CD4-positive, alpha-beta memory T cell (primary cell): ENCODE measurements around the gene TXLNG. TPM values are rescaled to one million over a fixed set of nuclear protein-coding genes. Genes with fewer than 3 reads are reported as not detected.
"Not testable (repeated sequence)": the region's sequence is repeated elsewhere in the genome, so short reads cannot be mapped to it uniquely, and the experiment has no call there.

Experiments
- CTCF ChIA-PET: fragments of 350-600 bp; sonication (Branson Sonifier 250); formaldehyde crosslinking; loops from one replicate; lab custom pipeline; 2021; ENCODE audit warnings: inconsistent platforms; ENCODE audit not compliant: partially characterized antibody; lab: Charles Lee
- POLR2A ChIA-PET: fragments of 350-600 bp; sonication (Branson Sonifier 250); formaldehyde crosslinking; loops from one replicate; lab custom pipeline; 2021; ENCODE audit not compliant: partially characterized antibody; lab: Charles Lee
- DNase-seq, 5 donors: peaks; one replicate each; pipeline versions ENCODE4 v3.0.0 to v3.0.0-alpha.2; 2020 to 2022; ENCODE audit warnings: mixed read lengths in 1 of 5
- H3K27ac ChIP-seq: one replicate; pipeline ENCODE4 v1.7.0; 2013; ENCODE audit warnings: low read depth, low read length
- H3K27me3 ChIP-seq: 2 replicates; pipeline ENCODE4 v1.7.0; 2013; ENCODE audit warnings: mild to moderate bottlenecking, low read length, moderate library complexity; ENCODE audit not compliant: insufficient read depth
- H3K36me3 ChIP-seq: 2 replicates; pipeline ENCODE4 v1.7.0; 2013; ENCODE audit warnings: mild to moderate bottlenecking, low read length, moderate library complexity; ENCODE audit not compliant: insufficient read depth
- H3K4me1 ChIP-seq: 2 replicates; pipeline ENCODE4 v1.7.0; 2013; ENCODE audit warnings: mild to moderate bottlenecking, low read length, moderate library complexity; ENCODE audit not compliant: insufficient read depth
- H3K4me3 ChIP-seq, 2 donors: one replicate each; pipeline ENCODE4 v1.7.0; 2013; ENCODE audit warnings: low read length in 2 of 2, mild to moderate bottlenecking in 1 of 2
- H3K9me3 ChIP-seq, 2 donors: one replicate each; pipeline ENCODE4 v1.7.0; 2013; ENCODE audit warnings: low read length in 2 of 2, control low read depth in 1 of 2; ENCODE audit not compliant: control insufficient read depth in 1 of 2
- H3K27ac Mint-ChIP-seq, 7 donors: one replicate each; pipeline ENCODE4 v1.8.0; 2020 to 2021; ENCODE audit warnings: mixed read lengths in 7 of 7, mild to moderate bottlenecking in 6 of 7, inconsistent platforms in 3 of 7, moderate library complexity in 3 of 7
- H3K27me3 Mint-ChIP-seq, 2 donors: one replicate each; pipeline ENCODE4 v1.8.0; 2020 to 2021; ENCODE audit warnings: mixed read lengths in 2 of 2
- H3K36me3 Mint-ChIP-seq, 2 donors: one replicate each; pipeline ENCODE4 v1.8.0; 2020 to 2021; ENCODE audit warnings: mixed read lengths in 2 of 2, inconsistent platforms in 1 of 2, mild to moderate bottlenecking in 1 of 2
- H3K4me1 Mint-ChIP-seq, 4 donors: one replicate each; pipeline ENCODE4 v1.8.0; 2020 to 2021; ENCODE audit warnings: mixed read lengths in 4 of 4, mild to moderate bottlenecking in 1 of 4
- H3K4me3 Mint-ChIP-seq, 8 donors: one replicate each; pipeline ENCODE4 v1.8.0; 2020 to 2021; ENCODE audit warnings: mixed read lengths in 8 of 8, mild to moderate bottlenecking in 7 of 8, moderate library complexity in 6 of 8, inconsistent platforms in 3 of 8
- H3K9me3 Mint-ChIP-seq, 8 donors: one replicate each; pipeline ENCODE4 v1.8.0; 2020 to 2021; ENCODE audit warnings: mixed read lengths in 8 of 8, mild to moderate bottlenecking in 5 of 8, inconsistent platforms in 3 of 8, moderate library complexity in 1 of 8
- intact Hi-C: fragments of 100-400 bp; cut with micrococcal nuclease; formaldehyde crosslinking; loops from one replicate; pipeline ENCODE4 v1.15.1; 2023
- polyA plus RNA-seq, 2 donors: library from polyadenylated mRNA; unstranded; fragments of 300-500 nt; fragmentation: Illumina TruSeq; gene quantifications; one replicate each; pipeline ENCODE4 v1.2.3, GENCODE V29; 2021
- total RNA-seq, 2 experiments: library from RNA; stranded (reverse); gene quantifications; one replicate each; pipeline ENCODE4 v1.2.3, GENCODE V29; 2021

The TXLNG gene
- total and polyA plus RNA-seq, 4 experiments from 2014 or later, result 9.4 to 20.2 (median 18.8) TPM

DNA sequence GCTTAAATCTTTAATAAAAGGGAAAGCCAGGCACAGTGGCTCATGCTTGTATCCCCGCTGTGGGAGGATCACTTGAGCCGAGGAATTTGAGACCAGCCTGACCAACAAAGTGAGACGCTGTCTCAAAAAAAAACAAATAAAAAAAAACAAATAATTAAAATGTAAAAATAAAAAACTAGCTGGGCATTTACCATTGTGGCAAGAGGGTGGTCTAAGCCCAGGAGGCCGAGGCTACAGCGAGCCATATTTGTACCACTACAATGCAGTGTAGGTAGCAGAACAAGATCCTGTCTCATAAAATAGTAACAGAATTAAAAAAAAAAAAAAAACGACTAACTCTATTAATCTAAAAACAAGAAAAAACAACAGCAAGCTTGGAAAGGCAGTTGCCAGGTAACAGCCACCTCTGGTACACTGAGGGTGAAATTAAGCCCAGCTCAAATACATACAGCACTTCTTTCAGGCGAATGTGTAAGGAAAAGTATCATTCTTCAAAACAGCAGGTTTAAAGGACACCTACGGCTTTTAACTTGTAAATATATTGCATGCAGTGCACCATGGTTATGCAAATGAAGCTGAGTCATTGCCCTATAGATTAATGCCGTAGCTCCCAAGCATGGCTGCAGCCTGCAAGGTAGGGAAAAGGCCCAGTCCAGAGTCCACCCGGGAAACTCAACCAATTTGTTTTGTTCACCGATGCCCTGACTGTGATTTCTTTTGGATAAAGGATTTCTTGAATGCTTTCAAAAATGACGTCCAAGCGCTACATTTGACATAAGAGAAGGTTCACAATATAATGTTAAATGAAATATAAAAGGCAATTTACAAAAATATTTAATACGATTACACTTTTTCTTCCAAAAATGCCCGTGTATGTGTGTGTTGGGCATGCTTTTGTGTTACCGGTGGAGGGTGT is 14.5 kb upstream of the TXLNG start:
- Histone ChIP-seq H3K27ac (no peak overlapping the region), H3K4me3 (no peak overlapping the region), H3K27me3 (no peaks in the 10 kb centered on the region), H3K36me3 (no peaks in the 10 kb centered on the region), H3K9me3 (no peaks in the 10 kb centered on the region), H3K4me1 (no peaks in the 10 kb centered on the region)
- no peak overlapping the region for H3K27ac Mint-ChIP-seq
- intact Hi-C loops, result no loop called here
- H3K4me1 Mint-ChIP-seq, result no peaks in the 10 kb centered on the region
- no peak for DNase-seq
- H3K27me3 Mint-ChIP-seq, result no peaks in the 10 kb centered on the region
- H3K36me3 Mint-ChIP-seq, result no peaks in the 10 kb centered on the region
- POLR2A ChIA-PET, result no interaction called here
- H3K9me3 Mint-ChIP-seq, result no peaks in the 10 kb centered on the region
- no peak overlapping the region for H3K4me3 Mint-ChIP-seq
- CTCF ChIA-PET, result interaction anchor here (0.9 kb wide), 1 partner anchor 169 kb away, joined by 4 read pairs; no protein-coding TSS in a partner anchor

- Mint-ChIP-seq H3K36me3 (no peaks in the 10 kb centered on the region), H3K4me3 (no peak overlapping the region), H3K27ac (no peak overlapping the region), H3K27me3 (no peaks in the 10 kb centered on the region), H3K9me3 (no peaks in the 10 kb centered on the region), H3K4me1 (no peaks in the 10 kb centered on the region)
- intact Hi-C loops, result no loop called here
- POLR2A ChIA-PET, result no interaction called here
- no peaks in the 10 kb centered on the region for H3K27me3 ChIP-seq
- H3K36me3 ChIP-seq, result no peaks in the 10 kb centered on the region
- CTCF ChIA-PET, result no interaction called here
- H3K27ac ChIP-seq, result no peak overlapping the region
- no peak overlapping the region for H3K4me3 ChIP-seq
- H3K9me3 ChIP-seq, result no peaks in the 10 kb centered on the region
- H3K4me1 ChIP-seq, result no peaks in the 10 kb centered on the region
- no peak for DNase-seq
These were observed 13.8 kb upstream of the TXLNG start for GRCh38 chrX:16772460-16772859.

DNA sequence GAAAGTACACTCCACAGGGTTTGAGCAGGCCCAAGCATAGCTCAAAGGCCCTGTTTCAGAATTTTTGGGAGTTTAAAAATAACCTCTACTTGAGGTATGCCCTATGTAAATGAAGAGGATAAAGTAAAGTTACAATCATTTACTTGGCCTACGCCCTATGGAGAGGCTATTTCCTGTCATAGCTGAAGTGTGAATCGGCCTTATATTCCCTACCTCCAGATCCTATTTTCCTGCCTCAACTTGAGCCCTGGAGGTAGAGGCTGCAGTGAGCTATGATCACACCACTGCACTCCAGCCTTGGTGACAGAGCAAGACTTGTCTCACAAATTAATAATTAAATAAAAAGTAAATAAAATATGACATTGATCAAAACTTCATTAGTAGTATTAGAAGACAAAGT is 11.5 kb upstream of the TXLNG start:
- no peak for DNase-seq
- Mint-ChIP-seq H3K4me3 (no peak overlapping the region), H3K36me3 (no peaks in the 10 kb centered on the region), H3K9me3 (no peaks in the 10 kb centered on the region), H3K27me3 (no peaks in the 10 kb centered on the region), H3K27ac (no peak overlapping the region), H3K4me1 (no peaks in the 10 kb centered on the region)
- Histone ChIP-seq H3K27ac (no peak overlapping the region), H3K36me3 (no peaks in the 10 kb centered on the region), H3K4me1 (no peaks in the 10 kb centered on the region), H3K9me3 (no peaks in the 10 kb centered on the region), H3K4me3 (no peak overlapping the region), H3K27me3 (no peaks in the 10 kb centered on the region)
- CTCF ChIA-PET, result no interaction called here
- POLR2A ChIA-PET, result no interaction called here
- intact Hi-C loops, result no loop called here

GRCh38 chrX:16778545-16778944 is 7.7 kb upstream of the TXLNG start:
- Histone ChIP-seq H3K9me3 (no peaks in the 10 kb centered on the region), H3K27me3 (no peaks in the 10 kb centered on the region), H3K4me1 (no peaks in the 10 kb centered on the region), H3K27ac (no peak overlapping the region), H3K36me3 (no peaks in the 10 kb centered on the region), H3K4me3 (no peak overlapping the region)
- no peak overlapping the region for H3K27ac Mint-ChIP-seq
- H3K9me3 Mint-ChIP-seq, result no peaks in the 10 kb centered on the region
- no peaks in the 10 kb centered on the region for H3K4me1 Mint-ChIP-seq
- no peak for DNase-seq
- CTCF ChIA-PET, result no interaction called here
- no peaks in the 10 kb centered on the region for H3K36me3 Mint-ChIP-seq
- POLR2A ChIA-PET, result no interaction called here
- H3K27me3 Mint-ChIP-seq, result no peaks in the 10 kb centered on the region
- H3K4me3 Mint-ChIP-seq, result no peak overlapping the region
- intact Hi-C loops, result no loop called here

GRCh38 chrX:16778993-16779392 is 7.3 kb upstream of the TXLNG start:
- Histone ChIP-seq H3K9me3 (no peaks in the 10 kb centered on the region), H3K27ac (no peak overlapping the region), H3K27me3 (no peaks in the 10 kb centered on the region), H3K36me3 (no peaks in the 10 kb centered on the region), H3K4me3 (no peak overlapping the region), H3K4me1 (no peaks in the 10 kb centered on the region)
- no peak overlapping the region for H3K4me3 Mint-ChIP-seq
- DNase-seq, result no peak
- no peaks in the 10 kb centered on the region for H3K27me3 Mint-ChIP-seq
- H3K27ac Mint-ChIP-seq, result peak overlapping the region in 2 of 7 donors; percentile 46 to 48
- no peaks in the 10 kb centered on the region for H3K36me3 Mint-ChIP-seq
- POLR2A ChIA-PET, result no interaction called here
- CTCF ChIA-PET, result no interaction called here
- H3K4me1 Mint-ChIP-seq, result no peaks in the 10 kb centered on the region
- intact Hi-C loops, result no loop called here
- H3K9me3 Mint-ChIP-seq, result no peaks in the 10 kb centered on the region

DNA sequence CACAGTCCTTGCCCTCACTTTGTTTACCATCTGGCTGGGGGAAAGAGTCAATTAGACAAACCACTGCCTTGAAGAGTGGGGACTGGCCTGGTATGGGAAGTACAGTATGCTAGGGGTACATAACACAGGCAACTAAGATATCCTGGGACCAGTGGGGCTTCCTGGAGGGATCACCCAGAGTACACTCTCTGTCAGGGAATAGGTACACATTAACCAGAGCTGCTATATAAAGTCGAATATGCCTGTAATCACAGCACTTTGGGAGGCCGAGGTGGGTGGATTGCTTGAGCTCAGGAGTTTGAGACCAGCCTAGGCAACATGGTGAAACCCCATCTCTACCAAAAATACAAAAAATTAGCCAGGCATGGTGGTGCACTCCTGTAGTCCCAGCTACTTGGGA is 6.5 kb upstream of the TXLNG start:
- H3K27ac Mint-ChIP-seq, H3K4me1 Mint-ChIP-seq, H3K4me1 ChIP-seq, CTCF ChIA-PET, H3K36me3 Mint-ChIP-seq, H3K9me3 Mint-ChIP-seq, H3K27me3 Mint-ChIP-seq, H3K36me3 ChIP-seq, H3K4me3 ChIP-seq, DNase-seq, H3K4me3 Mint-ChIP-seq, H3K27me3 ChIP-seq, POLR2A ChIA-PET, intact Hi-C loops, H3K27ac ChIP-seq, H3K9me3 ChIP-seq: not testable (repeated sequence)

DNA sequence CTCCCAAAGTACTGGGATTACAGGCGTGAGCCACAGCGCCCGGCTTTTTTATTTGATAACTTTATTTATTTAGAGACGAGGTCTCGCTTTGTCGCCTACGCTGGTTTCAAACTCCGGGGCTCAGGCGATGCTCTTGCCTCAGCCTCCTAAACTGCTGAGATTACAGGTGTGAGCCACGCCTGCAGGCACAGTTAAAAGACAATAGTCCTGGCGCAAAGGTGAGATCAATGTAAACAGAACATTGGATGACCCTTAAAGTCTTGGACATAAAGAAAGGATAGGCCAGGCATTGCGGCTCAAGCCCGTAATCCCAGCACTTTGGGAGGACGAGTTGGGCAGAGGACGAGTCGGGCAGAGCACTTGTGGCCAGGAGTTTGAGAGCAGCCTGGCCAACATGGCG is 2.8 kb upstream of the TXLNG start:
- no peak overlapping the region for H3K27ac ChIP-seq
- ChIA-PET POLR2A (no interaction called here), CTCF (interaction anchor here (0.6 kb wide), 1 partner anchor 1117 kb away, joined by 3 read pairs; no protein-coding TSS in a partner anchor)
- H3K36me3 ChIP-seq, result no peaks in the 10 kb centered on the region
- Mint-ChIP-seq H3K4me1 (peaks cover 11 to 25% (median 17%) of the 10 kb centered on the region in 4 donors), H3K27ac (no peak overlapping the region), H3K9me3 (no peaks in the 10 kb centered on the region), H3K36me3 (peaks cover 0 to 3% of the 10 kb centered on the region in 2 donors), H3K27me3 (no peaks in the 10 kb centered on the region), H3K4me3 (no peak overlapping the region)
- H3K4me3 ChIP-seq, result no peak overlapping the region
- no peaks in the 10 kb centered on the region for H3K27me3 ChIP-seq
- DNase-seq, result no peak
- H3K4me1 ChIP-seq, result peaks cover 12% of the 10 kb centered on the region
- H3K9me3 ChIP-seq, result no peaks in the 10 kb centered on the region
- intact Hi-C loops, result no loop called here
